ENCODE results near the gene C6orf58.
"Not testable (repeated sequence)": the region's sequence is repeated elsewhere in the genome, so short reads cannot be mapped to it uniquely, and the experiment has no call there.

The C6orf58 gene

DNA sequence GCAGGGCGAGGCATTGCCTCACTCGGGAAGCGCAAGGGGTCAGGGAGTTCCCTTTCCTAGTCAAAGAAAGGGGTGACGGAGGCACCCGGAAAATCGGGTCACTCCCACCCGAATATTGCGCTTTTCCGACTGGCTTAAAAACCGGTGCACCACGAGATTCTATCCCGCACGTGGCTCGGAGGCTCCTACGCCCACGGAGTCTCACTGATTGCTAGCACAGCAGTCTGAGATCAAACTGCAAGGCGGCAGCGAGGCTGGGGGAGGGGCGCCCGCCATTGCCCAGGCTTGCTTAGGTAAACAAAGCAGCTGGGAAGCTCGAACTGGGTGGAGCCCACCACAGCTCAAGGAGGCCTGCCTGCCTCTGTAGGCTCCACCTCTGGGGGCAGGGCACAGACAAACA is 16.5 kb downstream of the C6orf58 start:
- DNase-seq: not testable (repeated sequence)

DNA sequence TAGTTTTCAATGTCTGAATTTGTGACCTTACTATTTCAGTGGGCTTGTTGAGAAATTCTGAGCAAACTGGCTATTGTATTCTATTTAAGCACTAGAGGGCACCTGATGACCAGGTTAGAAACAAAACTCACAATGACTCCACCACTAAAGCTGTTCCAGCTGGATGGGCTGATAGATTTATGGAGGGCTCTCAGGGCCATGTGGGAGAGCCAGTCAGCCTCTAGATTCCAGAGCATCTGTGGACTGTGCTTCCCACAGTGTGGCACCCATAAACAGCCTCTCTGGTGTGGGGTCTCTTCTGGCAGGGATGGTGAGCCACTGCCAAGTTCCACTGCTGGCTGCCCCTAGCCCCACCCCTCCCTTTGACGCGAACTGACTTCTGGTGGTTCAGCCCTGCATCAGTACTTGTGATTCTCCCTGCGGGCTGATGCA is 29.2 kb downstream of the C6orf58 start:
- DNase-seq: no peak

DNA sequence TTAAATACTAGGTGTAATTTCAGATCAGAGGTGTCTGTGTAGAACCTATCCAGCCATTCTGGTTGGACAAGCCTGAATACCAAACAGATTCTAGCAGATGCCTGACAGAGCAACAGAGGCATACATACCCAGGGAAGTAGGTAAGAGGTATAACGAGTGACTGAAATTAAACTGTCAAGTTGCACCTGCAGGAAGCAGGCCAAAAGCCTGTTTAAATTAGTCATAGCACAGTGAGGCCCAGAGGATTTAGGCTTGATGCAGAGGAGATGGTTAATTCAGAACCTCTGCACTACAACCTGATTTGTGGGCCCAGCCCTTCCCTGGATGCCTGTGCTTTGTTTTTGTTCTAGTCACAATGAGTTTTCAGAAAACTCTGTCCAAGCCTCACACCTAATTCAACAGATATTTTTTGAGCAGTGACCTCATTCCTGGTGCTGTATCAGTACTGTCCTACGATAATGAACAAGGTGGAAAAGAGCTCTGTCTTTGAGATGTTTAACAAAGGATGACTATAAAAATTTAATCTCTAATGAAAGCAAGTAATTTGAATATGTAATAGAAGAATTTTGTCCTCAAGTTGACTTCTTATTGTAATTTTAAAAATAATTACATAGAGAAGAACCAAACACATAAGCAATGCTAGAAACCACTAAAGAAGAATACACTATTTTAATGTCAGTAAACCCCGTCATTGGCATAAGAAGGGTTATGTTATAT is 31.7 kb downstream of the C6orf58 start:
- DNase-seq: no peak

DNA sequence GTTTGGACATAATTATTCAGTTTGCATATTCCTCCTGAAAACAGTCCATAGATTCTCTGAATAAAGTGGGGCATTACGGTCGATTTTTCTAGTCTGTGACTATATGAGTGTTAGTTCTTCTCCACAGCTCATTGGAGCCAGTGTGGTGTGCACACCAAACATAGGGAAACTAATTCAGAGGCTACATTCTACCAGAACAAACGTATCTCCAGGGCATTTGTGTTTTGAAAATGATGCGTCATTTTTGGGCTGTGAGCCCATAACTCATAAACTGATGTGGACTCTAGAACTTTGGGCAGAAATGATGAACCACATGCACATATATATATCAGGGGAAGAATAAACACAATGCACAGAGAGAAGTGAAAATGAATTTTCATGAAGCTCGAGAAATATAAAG is 41.8 kb downstream of the C6orf58 start:
- DNase-seq: no peak

DNA sequence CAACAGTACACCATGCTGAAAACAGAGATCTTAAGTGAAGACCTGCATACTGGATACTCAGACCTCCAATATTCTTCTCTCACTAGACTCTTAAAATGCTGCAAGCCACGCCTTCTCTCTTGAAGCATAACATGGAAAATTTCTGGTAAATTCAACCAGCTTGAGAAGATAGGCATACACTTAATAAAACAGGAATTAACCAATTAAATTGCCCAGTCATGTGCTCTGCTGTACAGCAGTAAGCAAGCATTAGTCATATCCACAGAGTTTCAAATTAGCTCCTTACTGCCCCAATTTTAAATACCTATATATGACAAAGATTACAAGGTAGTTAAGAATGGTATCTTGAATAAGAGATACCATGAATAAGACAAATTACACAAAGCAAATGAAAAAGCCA is 53.8 kb downstream of the C6orf58 start:
- DNase-seq: no peak

DNA sequence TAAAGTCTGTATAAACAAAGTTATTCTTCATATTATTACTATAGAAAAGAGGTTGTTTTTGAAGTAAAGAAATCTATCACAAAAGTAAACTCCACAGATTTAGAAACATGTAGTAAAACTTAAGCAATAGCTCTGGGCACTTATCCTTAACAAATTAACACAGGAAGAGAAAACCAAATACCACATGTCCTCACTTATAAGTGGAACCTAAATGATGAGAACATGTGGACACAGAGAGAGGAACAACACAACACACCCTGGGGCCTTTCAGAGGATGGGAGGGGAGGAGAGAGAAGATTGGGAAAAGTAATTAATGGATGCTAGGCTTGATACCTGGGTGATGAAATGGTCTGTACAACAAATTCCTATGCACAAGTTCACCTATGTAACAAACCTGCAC is 57.2 kb downstream of the C6orf58 start:
- no peak for DNase-seq

DNA sequence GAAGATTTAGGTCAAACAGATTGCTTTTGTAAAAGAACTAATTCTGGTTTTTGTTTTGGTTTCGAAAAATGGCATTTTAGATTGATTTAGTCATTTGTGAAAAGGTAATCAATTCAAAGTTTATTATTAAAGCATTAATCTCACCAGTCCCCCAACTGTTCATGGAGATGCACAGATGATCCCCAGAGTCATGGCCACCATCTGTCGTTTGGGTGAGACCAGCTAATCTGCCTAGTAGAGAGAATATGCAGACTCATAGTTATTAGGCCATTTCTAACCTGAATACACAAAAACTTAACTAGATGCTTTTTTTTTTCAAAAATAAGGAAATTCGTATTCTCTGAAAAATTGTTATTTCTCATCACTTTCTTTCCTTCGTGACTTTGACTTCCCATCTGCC is 58.1 kb downstream of the C6orf58 start:
- no peak for DNase-seq

DNA sequence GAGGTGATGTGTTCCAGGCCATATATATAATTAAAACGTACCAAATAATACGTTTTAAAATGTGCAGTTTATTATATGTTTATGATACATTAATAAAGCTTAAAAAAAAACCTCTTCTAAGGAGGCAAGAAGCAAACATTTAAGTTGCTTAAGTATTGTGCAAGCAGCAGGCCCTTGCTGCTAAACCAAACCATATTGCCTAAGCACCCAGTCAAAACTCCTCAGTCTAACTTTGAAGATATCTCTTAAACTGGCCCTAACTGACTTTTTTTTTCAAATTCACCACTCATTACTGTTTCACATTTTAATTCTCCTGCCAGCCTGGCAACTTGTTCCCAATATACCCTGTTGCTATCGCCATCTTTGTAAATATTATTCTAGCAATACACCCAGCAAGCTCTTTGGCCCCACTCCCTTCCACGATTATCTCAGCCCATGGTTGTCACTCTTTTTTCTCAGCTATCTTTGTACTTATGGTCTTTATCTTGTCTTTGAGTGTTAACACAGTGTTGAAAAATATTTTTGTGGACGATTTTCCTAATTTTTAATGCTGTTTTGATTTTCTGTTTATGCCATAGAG is 60.9 kb downstream of the C6orf58 start:
- no peak for DNase-seq
